PFSK-1 (cell line): ENCODE data around the gene C11orf71.

ENCODE experiments used
- POLR2AphosphoS5 ChIP-seq: IDR thresholded peaks from 2 replicates; pipeline ENCODE4 v1.6.1; 2012; ENCODE audit warnings: low read depth, mild to moderate bottlenecking, control low read depth, low read length, moderate library complexity
- REST ChIP-seq, 2 experiments: IDR thresholded peaks; 2 replicates each; pipeline versions ENCODE4 v1.6.1 to v1.8.0; 2011 to 2012; ENCODE audit warnings: low read depth in 2 of 2, low read length in 2 of 2, control low read depth in 1 of 2, inconsistent platforms in 1 of 2, mild to moderate bottlenecking in 1 of 2, moderate library complexity in 1 of 2; ENCODE audit not compliant: insufficient read depth in 1 of 2
- SIN3A ChIP-seq: IDR thresholded peaks from 2 replicates; pipeline ENCODE4 v1.6.1; 2012; ENCODE audit warnings: mild to moderate bottlenecking, low read length, moderate library complexity, borderline replicate concordance; ENCODE audit not compliant: insufficient read depth
- TAF1 ChIP-seq: IDR thresholded peaks from 2 replicates; pipeline ENCODE4 v1.6.1; 2012; ENCODE audit warnings: low read length, control low read depth, borderline replicate concordance; ENCODE audit not compliant: insufficient read depth

GRCh38 chr11:114432893-114433292 is 32.6 kb upstream of the C11orf71 start:
- TF ChIP-seq TAF1 = no peak
- TF ChIP-seq SIN3A = no peak
- no peak for TF ChIP-seq POLR2AphosphoS5
- TF ChIP-seq REST (IDR thresholded peaks at IDR 0.05; ENCODE audit: insufficient read depth in 1 of 2, low read depth in 2 of 2, low read length in 2 of 2) = no peak
